ENCODE results near the gene FAM162A. TPM values are rescaled to one million over a fixed set of nuclear protein-coding genes. Genes with fewer than 3 reads are reported as not detected.

FAM162A gene
- total RNA-seq, 1 experiment from 2014 or later: 37.4 TPM

DNA sequence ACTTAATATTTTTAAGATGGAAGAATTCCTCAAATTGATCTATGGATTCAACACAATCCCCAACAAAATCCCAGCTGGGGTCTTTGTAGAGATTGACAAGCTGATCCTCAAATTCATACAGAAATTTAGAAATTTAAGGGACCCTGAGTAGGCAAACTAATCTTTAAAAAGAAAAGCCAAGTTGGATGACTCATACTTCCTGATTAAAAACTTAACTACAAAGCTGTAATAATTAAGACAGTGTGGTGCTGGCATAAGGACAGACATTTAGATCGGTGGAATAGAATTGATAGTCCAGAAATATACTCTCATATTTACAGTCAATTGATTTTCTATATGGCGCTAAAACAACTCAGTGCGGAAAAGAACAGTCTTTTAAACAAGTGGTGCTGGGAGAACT lies 11.6 kb downstream of the FAM162A start:
- no peak overlapping the region for H3K27ac Mint-ChIP-seq (ENCODE audit: unreplicated experiment)
- CTCF ChIA-PET: no interaction called here

DNA sequence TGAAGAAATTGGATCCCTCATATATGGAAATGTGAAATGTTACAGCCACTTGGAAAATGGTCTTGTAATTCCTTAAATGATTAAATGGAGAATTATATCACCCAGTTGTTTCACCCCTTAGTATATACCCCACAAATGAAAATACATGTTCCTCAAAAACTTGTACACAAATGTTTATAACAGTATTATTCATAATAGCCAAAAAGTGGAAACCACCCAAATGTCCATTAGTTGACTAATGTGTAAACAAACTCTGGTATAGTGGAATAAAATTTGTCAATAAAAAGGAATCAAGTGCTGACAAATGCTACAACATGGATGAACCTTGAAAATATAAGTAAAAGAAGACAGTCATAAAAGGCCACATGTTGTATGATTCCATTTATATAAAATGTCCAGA lies 12.5 kb downstream of the FAM162A start:
- Histone ChIP-seq H3K36me3 (ENCODE audit: control insufficient read depth, insufficient read depth, low read length) (no peaks in the 10 kb centered on the region), H3K4me3 (ENCODE audit: low read depth, low read length) (no peak overlapping the region), H3K9me3 (no peaks in the 10 kb centered on the region), H3K4me1 (0 out of 2 replicates have a peak, but pooled peaks cover 4% of the 10 kb centered on the region), H3K27me3 (replicated peaks; ENCODE audit: control insufficient read depth, insufficient read depth, low read length) (no peaks in the 10 kb centered on the region)
- ChIA-PET CTCF (no interaction called here), POLR2A (no interaction called here)
- TF ChIP-seq, protein P1, sequence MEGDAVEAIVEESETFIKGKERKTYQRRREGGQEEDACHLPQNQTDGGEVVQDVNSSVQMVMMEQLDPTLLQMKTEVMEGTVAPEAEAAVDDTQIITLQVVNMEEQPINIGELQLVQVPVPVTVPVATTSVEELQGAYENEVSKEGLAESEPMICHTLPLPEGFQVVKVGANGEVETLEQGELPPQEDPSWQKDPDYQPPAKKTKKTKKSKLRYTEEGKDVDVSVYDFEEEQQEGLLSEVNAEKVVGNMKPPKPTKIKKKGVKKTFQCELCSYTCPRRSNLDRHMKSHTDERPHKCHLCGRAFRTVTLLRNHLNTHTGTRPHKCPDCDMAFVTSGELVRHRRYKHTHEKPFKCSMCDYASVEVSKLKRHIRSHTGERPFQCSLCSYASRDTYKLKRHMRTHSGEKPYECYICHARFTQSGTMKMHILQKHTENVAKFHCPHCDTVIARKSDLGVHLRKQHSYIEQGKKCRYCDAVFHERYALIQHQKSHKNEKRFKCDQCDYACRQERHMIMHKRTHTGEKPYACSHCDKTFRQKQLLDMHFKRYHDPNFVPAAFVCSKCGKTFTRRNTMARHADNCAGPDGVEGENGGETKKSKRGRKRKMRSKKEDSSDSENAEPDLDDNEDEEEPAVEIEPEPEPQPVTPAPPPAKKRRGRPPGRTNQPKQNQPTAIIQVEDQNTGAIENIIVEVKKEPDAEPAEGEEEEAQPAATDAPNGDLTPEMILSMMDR (IDR thresholded peaks at IDR 0.05; ENCODE audit: insufficient read depth in 1 of 2, low read depth in 1 of 2, low read length in 1 of 2, severe bottlenecking in 1 of 2, unreplicated experiment in 1 of 2): no peak
- Mint-ChIP-seq H3K9me3 (ENCODE audit: unreplicated experiment) (no peaks in the 10 kb centered on the region), H3K4me1 (ENCODE audit: low read depth, unreplicated experiment) (no peaks in the 10 kb centered on the region), H3K36me3 (ENCODE audit: insufficient read depth, unreplicated experiment) (no peaks in the 10 kb centered on the region), H3K27ac (ENCODE audit: unreplicated experiment) (no peak overlapping the region), H3K4me3 (ENCODE audit: unreplicated experiment) (no peak overlapping the region), H3K27me3 (ENCODE audit: insufficient read depth, unreplicated experiment) (no peaks in the 10 kb centered on the region)
- DNase-seq: no peak
- intact Hi-C loops (cut with micrococcal nuclease; ENCODE audit: unreplicated experiment): loop anchor here (5.0 kb wide), 1 partner anchor 166 kb away; the partner anchor contains the start of genes DTX3L and PARP9
- no TSS peak for BruUV-seq (replicated peaks)

More for the DNA sequence above, 11.6 kb downstream of the FAM162A start:
- no peak for DNase-seq
- Mint-ChIP-seq H3K9me3 (ENCODE audit: unreplicated experiment) (no peaks in the 10 kb centered on the region), H3K36me3 (ENCODE audit: insufficient read depth, unreplicated experiment) (no peaks in the 10 kb centered on the region), H3K4me1 (ENCODE audit: low read depth, unreplicated experiment) (no peaks in the 10 kb centered on the region), H3K4me3 (ENCODE audit: unreplicated experiment) (no peak overlapping the region), H3K27me3 (ENCODE audit: insufficient read depth, unreplicated experiment) (no peaks in the 10 kb centered on the region)
- Histone ChIP-seq H3K4me1 (0 out of 2 replicates have a peak, but pooled peaks cover 4% of the 10 kb centered on the region), H3K9me3 (no peaks in the 10 kb centered on the region), H3K4me3 (ENCODE audit: low read depth, low read length) (no peak overlapping the region), H3K27me3 (replicated peaks; ENCODE audit: control insufficient read depth, insufficient read depth, low read length) (no peaks in the 10 kb centered on the region), H3K36me3 (ENCODE audit: control insufficient read depth, insufficient read depth, low read length) (no peaks in the 10 kb centered on the region)
- TF ChIP-seq, protein P1 (IDR thresholded peaks at IDR 0.05; ENCODE audit: insufficient read depth in 1 of 2, low read depth in 1 of 2, low read length in 1 of 2, severe bottlenecking in 1 of 2, unreplicated experiment in 1 of 2): no peak
- POLR2A ChIA-PET: no interaction called here
- BruUV-seq (replicated peaks): no TSS peak
- intact Hi-C loops (cut with micrococcal nuclease; ENCODE audit: unreplicated experiment): loop anchor here (5.0 kb wide), 1 partner anchor 167 kb away; the partner anchor contains the start of genes DTX3L and PARP9

DNA sequence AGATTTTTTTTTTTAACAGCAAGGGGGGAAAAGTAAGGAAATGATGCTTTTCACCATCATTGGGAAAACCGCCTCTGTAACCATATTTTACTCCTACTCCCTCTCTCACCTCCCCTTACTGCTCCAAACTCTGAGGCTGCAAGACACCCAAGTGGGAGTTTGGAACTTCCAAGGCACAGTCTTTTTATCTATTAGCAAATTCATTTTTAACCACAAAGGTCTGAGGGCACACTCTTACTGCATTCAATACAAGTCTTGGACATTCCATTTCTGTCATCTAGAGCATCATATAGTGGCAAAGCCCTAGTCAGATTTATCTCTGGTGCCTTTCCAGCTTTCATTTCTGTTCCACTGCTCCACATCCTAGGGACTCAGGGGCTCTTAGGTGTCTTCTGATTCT lies 13.2 kb downstream of the FAM162A start:
- H3K27me3 Mint-ChIP-seq (ENCODE audit: insufficient read depth, unreplicated experiment): no peaks in the 10 kb centered on the region
- no peak overlapping the region for H3K4me3 Mint-ChIP-seq (ENCODE audit: unreplicated experiment)
- H3K4me1 ChIP-seq: 0 out of 2 replicates have a peak, but pooled peaks cover 4% of the 10 kb centered on the region
- TF ChIP-seq, protein P1 (IDR thresholded peaks at IDR 0.05; ENCODE audit: insufficient read depth in 1 of 2, low read depth in 1 of 2, low read length in 1 of 2, severe bottlenecking in 1 of 2, unreplicated experiment in 1 of 2): no peak
- H3K36me3 ChIP-seq (ENCODE audit: control insufficient read depth, insufficient read depth, low read length): no peaks in the 10 kb centered on the region
- no peaks in the 10 kb centered on the region for H3K27me3 ChIP-seq (replicated peaks; ENCODE audit: control insufficient read depth, insufficient read depth, low read length)
- POLR2A ChIA-PET: no interaction called here
- intact Hi-C loops (cut with micrococcal nuclease; ENCODE audit: unreplicated experiment): loop anchor here (5.0 kb wide), 1 partner anchor 165 kb away; the partner anchor contains the start of genes DTX3L and PARP9
- BruUV-seq (replicated peaks): no TSS peak
- no peak overlapping the region for H3K27ac Mint-ChIP-seq (ENCODE audit: unreplicated experiment)
- no peaks in the 10 kb centered on the region for H3K4me1 Mint-ChIP-seq (ENCODE audit: low read depth, unreplicated experiment)
- DNase-seq: no peak
- no peak overlapping the region for H3K4me3 ChIP-seq (ENCODE audit: low read depth, low read length)
- CTCF ChIA-PET: no interaction called here
- H3K9me3 ChIP-seq: no peaks in the 10 kb centered on the region
- H3K36me3 Mint-ChIP-seq (ENCODE audit: insufficient read depth, unreplicated experiment): no peaks in the 10 kb centered on the region
- H3K9me3 Mint-ChIP-seq (ENCODE audit: unreplicated experiment): no peaks in the 10 kb centered on the region

Measured in Caco-2 (cell line).